Hepatocyte (in vitro differentiated cells): ENCODE results near the gene JAKMIP1.

Source experiments
- CTCF ChIP-seq: fragments of 200-600 bp; sonication (generic); IDR thresholded peaks from 2 replicates; pipeline ENCODE4 v1.5.1; 2016; ENCODE audit warnings: antibody characterized with exemption, mild to moderate bottlenecking; ENCODE audit not compliant: poor library complexity
- EZH2 ChIP-seq: fragments of 200-600 bp; sonication (generic); IDR thresholded peaks from 2 replicates; pipeline ENCODE4 v1.6.1; 2016; ENCODE audit warnings: antibody characterized with exemption, mild to moderate bottlenecking, borderline replicate concordance
- EZH2phosphoT487 ChIP-seq: fragments of 200-600 bp; sonication (generic); IDR thresholded peaks from one replicate; pipeline ENCODE4 v1.6.1; 2018; ENCODE audit warnings: antibody characterized with exemption, mild to moderate bottlenecking, low read depth, moderate library complexity; ENCODE audit not compliant: unreplicated experiment, severe bottlenecking

- no peak for TF ChIP-seq EZH2phosphoT487
- TF ChIP-seq CTCF: no peak
- no peak for TF ChIP-seq EZH2
Measured at GRCh38 chr4:6059375-6059805, 141.0 kb downstream of the JAKMIP1 start.
